COLO668 (cell line): ENCODE results near the gene CCR4.
A peak's percentile ranks its signal among the peaks of the same experiment; 100 is the strongest.
"Not testable (repeated sequence)": the region's sequence is repeated elsewhere in the genome, so short reads cannot be mapped to it uniquely, and the experiment has no call there.

Experiments used
- DNase-seq: peaks from one replicate; lab custom pipeline; 2025; ENCODE audit not compliant: unreplicated experiment; lab: John Stamatoyannopoulos, UW

CCR4 gene

GRCh38 chr3:32950516-32950915 is 928 bp upstream of the CCR4 start:
- no peak for DNase-seq

- no peak for DNase-seq
Observed at GRCh38 chr3:32952369-32953077, 1.1 kb downstream of the CCR4 start.

- DNase-seq = no peak
Observed at GRCh38 chr3:32954506-32954905, 3.1 kb downstream of the CCR4 start.

GRCh38 chr3:32956750-32957570 is 5.5 kb downstream of the CCR4 start:
- no peak for DNase-seq

GRCh38 chr3:32958509-32958908 is 7.1 kb downstream of the CCR4 start:
- no peak for DNase-seq

GRCh38 chr3:32959371-32959770 is 7.9 kb downstream of the CCR4 start:
- DNase-seq = no peak

GRCh38 chr3:32960404-32961170 is 9.1 kb downstream of the CCR4 start:
- no peak for DNase-seq

- DNase-seq = no peak
Observed at GRCh38 chr3:32961189-32961715, 9.8 kb downstream of the CCR4 start.

- no peak for DNase-seq
Observed at GRCh38 chr3:32963871-32964270, 12.4 kb downstream of the CCR4 start.

GRCh38 chr3:32964781-32965180 is 13.3 kb downstream of the CCR4 start:
- not testable (repeated sequence) for DNase-seq

GRCh38 chr3:32965617-32966213 is 14.3 kb downstream of the CCR4 start:
- not testable (repeated sequence) for DNase-seq

- not testable (repeated sequence) for DNase-seq
Observed at GRCh38 chr3:32966627-32967026, 15.2 kb downstream of the CCR4 start.

- DNase-seq = no peak
Observed at GRCh38 chr3:32968166-32968919, 16.9 kb downstream of the CCR4 start.

GRCh38 chr3:32968920-32969389 is 17.5 kb downstream of the CCR4 start:
- DNase-seq = no peak

GRCh38 chr3:32969656-32970055 is 18.2 kb downstream of the CCR4 start:
- DNase-seq = peak; percentile 58

GRCh38 chr3:32971291-32971690 is 19.8 kb downstream of the CCR4 start:
- not testable (repeated sequence) for DNase-seq

GRCh38 chr3:32972482-32973146 is 21.2 kb downstream of the CCR4 start:
- no peak for DNase-seq

GRCh38 chr3:32973982-32974381 is 22.5 kb downstream of the CCR4 start:
- no peak for DNase-seq

- DNase-seq = peak; percentile 16
Observed at GRCh38 chr3:32975891-32976595, 24.6 kb downstream of the CCR4 start.
